ENCODE results near the gene GPAT3. TPM values are rescaled to one million over a fixed set of nuclear protein-coding genes. Genes with fewer than 3 reads are reported as not detected.

The GPAT3 gene
- total RNA-seq, 4 donors from 2014 or later = 3.7 to 7.5 (median 5.4) TPM

DNA sequence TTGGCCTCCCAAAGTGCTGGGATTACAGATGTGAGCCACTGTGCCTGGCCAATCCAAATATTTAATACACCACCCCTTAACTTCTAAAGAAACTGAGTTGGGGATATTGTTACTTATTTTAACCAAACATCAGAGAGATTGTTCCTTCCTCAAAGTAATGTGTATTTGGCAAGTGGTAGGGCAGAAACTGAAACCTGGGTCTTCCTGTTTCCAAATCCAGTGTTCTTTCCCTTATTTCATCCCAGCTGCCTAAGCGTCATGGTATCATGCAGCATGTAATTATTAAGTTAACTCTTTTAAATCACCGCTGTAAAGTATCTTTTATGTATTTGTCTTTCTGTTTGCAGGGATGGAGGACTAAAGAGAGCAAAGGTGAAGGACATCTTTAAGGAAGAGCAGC is 68.4 kb downstream of the GPAT3 start:
- TF ChIP-seq, protein P1, sequence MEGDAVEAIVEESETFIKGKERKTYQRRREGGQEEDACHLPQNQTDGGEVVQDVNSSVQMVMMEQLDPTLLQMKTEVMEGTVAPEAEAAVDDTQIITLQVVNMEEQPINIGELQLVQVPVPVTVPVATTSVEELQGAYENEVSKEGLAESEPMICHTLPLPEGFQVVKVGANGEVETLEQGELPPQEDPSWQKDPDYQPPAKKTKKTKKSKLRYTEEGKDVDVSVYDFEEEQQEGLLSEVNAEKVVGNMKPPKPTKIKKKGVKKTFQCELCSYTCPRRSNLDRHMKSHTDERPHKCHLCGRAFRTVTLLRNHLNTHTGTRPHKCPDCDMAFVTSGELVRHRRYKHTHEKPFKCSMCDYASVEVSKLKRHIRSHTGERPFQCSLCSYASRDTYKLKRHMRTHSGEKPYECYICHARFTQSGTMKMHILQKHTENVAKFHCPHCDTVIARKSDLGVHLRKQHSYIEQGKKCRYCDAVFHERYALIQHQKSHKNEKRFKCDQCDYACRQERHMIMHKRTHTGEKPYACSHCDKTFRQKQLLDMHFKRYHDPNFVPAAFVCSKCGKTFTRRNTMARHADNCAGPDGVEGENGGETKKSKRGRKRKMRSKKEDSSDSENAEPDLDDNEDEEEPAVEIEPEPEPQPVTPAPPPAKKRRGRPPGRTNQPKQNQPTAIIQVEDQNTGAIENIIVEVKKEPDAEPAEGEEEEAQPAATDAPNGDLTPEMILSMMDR (IDR thresholded peaks at IDR 0.05) = no peak
- TF ChIP-seq POLR2AphosphoS5 (IDR thresholded peaks at IDR 0.05) (no peak), POLR2A (IDR thresholded peaks at IDR 0.05; ENCODE audit: low read depth) (no peak), EP300 (IDR thresholded peaks at IDR 0.05) (no peak)
- intact Hi-C loops (cut with DNase I) = no loop called here

DNA sequence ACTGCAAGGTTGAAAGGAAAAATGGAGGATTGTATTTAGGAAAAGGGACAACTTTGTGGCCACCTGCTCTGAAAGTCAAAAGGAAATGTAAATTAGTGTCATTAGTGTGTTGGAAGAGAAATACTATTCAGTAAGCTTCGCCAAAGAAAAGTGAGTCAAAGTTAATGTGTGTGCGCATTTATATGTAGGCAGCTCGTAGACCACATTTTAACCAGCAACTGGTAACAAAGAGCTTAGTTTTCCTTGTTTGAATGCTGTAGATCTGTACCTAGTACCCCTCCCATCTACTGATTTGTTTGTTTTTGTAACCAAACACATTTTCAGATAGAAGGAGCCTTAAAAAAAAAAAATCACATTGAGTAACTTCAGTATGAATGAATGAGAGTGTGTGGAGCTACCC is 69.3 kb downstream of the GPAT3 start:
- H3K4me1 ChIP-seq = peaks cover 3 to 8% (median 4%) of the 10 kb centered on the region in 4 donors
- no peaks in the 10 kb centered on the region for H3K9me3 ChIP-seq
- DNase-seq (ENCODE audit: extremely low spot score) = no peak
- H3K36me3 ChIP-seq = peaks cover 0 to 14% (median 0%) of the 10 kb centered on the region in 4 donors
- TF ChIP-seq POLR2A (IDR thresholded peaks at IDR 0.05; ENCODE audit: low read depth) (no peak), EP300 (IDR thresholded peaks at IDR 0.05) (no peak), POLR2AphosphoS5 (IDR thresholded peaks at IDR 0.05) (no peak)
- TF ChIP-seq, protein P1 (IDR thresholded peaks at IDR 0.05) = no peak
- no peak overlapping the region for H3K4me3 ChIP-seq
- 68% methylated on average over 3 of the region's 3 CpGs for WGBS
- no peaks in the 10 kb centered on the region for H3K27me3 ChIP-seq
- H3K27ac ChIP-seq (replicated peaks in 1 of 4) = no peak overlapping the region
- intact Hi-C loops (cut with DNase I) = no loop called here

More for the DNA sequence above, 68.4 kb downstream of the GPAT3 start:
- H3K27ac ChIP-seq (replicated peaks in 1 of 4) = no peak overlapping the region
- peaks cover 3 to 8% (median 4%) of the 10 kb centered on the region in 4 donors for H3K4me1 ChIP-seq
- no peak for DNase-seq (ENCODE audit: extremely low spot score)
- 90% methylated on average over 2 of the region's 2 CpGs for WGBS
- H3K27me3 ChIP-seq = no peaks in the 10 kb centered on the region
- H3K36me3 ChIP-seq = peaks cover 0 to 22% (median 0%) of the 10 kb centered on the region in 4 donors
- H3K9me3 ChIP-seq = no peaks in the 10 kb centered on the region
- H3K4me3 ChIP-seq = no peak overlapping the region

DNA sequence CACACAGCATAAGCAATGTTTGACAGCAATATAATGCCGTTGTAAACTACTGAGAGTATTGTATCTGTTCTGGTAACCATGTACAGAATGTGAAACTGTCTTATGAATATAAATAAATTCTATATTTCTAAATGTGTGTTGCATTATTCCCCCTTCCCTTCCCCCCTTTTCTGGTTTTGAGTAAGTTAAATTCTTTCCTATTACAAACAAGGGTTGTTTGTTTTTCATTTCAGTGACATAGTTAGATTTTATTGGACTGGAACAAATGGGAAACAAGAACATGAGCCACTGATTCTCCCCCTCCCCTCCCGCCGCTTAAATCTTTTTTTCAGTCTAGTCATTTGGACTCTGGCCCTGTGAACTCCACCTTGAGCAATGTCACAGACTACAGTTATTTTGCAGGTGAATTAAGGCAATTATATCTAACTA is 69.8 kb downstream of the GPAT3 start:
- Histone ChIP-seq H3K27me3 (no peaks in the 10 kb centered on the region), H3K27ac (replicated peaks in 1 of 4) (no peak overlapping the region)
- WGBS = 84% methylated on average over 3 of the region's 3 CpGs

DNA sequence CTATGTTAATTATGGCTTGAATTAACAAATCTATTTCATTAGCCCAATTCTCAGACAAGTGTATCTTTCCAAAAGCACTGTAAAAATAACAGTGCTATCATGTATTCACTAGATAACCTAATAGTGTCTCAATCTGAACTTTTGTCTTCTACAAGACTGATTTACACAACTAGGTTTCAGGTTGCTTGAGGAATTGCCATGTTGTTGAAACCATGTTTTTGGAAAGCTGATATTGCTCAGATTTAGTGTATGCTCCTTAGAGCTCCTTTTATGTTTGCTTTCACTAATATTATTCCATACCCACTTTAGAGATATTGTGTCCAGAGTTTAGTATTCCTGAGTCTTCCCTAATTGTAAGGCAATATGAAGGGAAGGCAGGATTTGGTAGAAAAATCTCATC is 70.6 kb downstream of the GPAT3 start:
- H3K27me3 ChIP-seq = no peaks in the 10 kb centered on the region

More for the DNA sequence above, 69.8 kb downstream of the GPAT3 start:
- peaks cover 0 to 9% (median 0%) of the 10 kb centered on the region in 4 donors for H3K36me3 ChIP-seq
- peaks cover 3 to 8% (median 4%) of the 10 kb centered on the region in 4 donors for H3K4me1 ChIP-seq
- H3K9me3 ChIP-seq = peaks cover 0 to 3% (median 1%) of the 10 kb centered on the region in 4 donors
- intact Hi-C loops (cut with DNase I) = no loop called here
- no peak for DNase-seq (ENCODE audit: extremely low spot score)
- no peak overlapping the region for H3K4me3 ChIP-seq
- TF ChIP-seq EP300 (IDR thresholded peaks at IDR 0.05) (no peak), POLR2AphosphoS5 (IDR thresholded peaks at IDR 0.05) (no peak), POLR2A (IDR thresholded peaks at IDR 0.05; ENCODE audit: low read depth) (no peak)
- TF ChIP-seq, protein P1 (IDR thresholded peaks at IDR 0.05) = no peak

More for the DNA sequence above, 70.6 kb downstream of the GPAT3 start:
- intact Hi-C loops (cut with DNase I) = no loop called here
- Histone ChIP-seq H3K27ac (replicated peaks in 1 of 4) (no peak overlapping the region), H3K36me3 (peaks cover 0 to 9% (median 0%) of the 10 kb centered on the region in 4 donors), H3K4me1 (peaks cover 3 to 8% (median 4%) of the 10 kb centered on the region in 4 donors), H3K4me3 (no peak overlapping the region), H3K9me3 (peaks cover 0 to 6% (median 2%) of the 10 kb centered on the region in 4 donors)
- no peak for DNase-seq (ENCODE audit: extremely low spot score)
- TF ChIP-seq, protein P1 (IDR thresholded peaks at IDR 0.05) = no peak
- TF ChIP-seq POLR2AphosphoS5 (IDR thresholded peaks at IDR 0.05) = no peak
- no peak for TF ChIP-seq EP300 (IDR thresholded peaks at IDR 0.05)
- no peak for TF ChIP-seq POLR2A (IDR thresholded peaks at IDR 0.05; ENCODE audit: low read depth)

All from esophagus muscularis mucosa (tissue), 4 donors.